Measurements from ENCODE around the gene YPEL1.

GRCh38 chr22:21694394-21694793 lies 41.2 kb downstream of the YPEL1 start:
- TF ChIP-seq TAF1 (conservative IDR thresholded peaks at IDR 0.05) (no peak), CTCF (IDR thresholded peaks at IDR 0.05; ENCODE audit: low read depth, low read length, missing input control) (no peak), ZBTB33 (IDR thresholded peaks at IDR 0.05) (no peak), EGR1 (IDR thresholded peaks at IDR 0.05; ENCODE audit: low read depth in 2 of 2) (no peak), FOXA2 (IDR thresholded peaks at IDR 0.05) (no peak), ATF3 (IDR thresholded peaks at IDR 0.05) (no peak), SP1 (IDR thresholded peaks at IDR 0.05) (no peak), YY1 (IDR thresholded peaks at IDR 0.05) (no peak), RAD21 (IDR thresholded peaks at IDR 0.05) (no peak), FOXA1 (IDR thresholded peaks at IDR 0.05) (no peak), RXRA (IDR thresholded peaks at IDR 0.05) (no peak), GABPA (IDR thresholded peaks at IDR 0.05 in 1 of 2, conservative IDR thresholded peaks at IDR 0.05 in 1 of 2) (no peak), REST (IDR thresholded peaks at IDR 0.05) (no peak), JUND (IDR thresholded peaks at IDR 0.05) (no peak)

Data from liver (tissue), 3 donors.